Stomach (tissue), 4 donors: ENCODE measurements around the gene STAC3.

ENCODE experiments used
- CTCF ChIP-seq, 7 experiments: fragments of 450-650 bp in 4 of 7; fragments of 200-600 bp in 3 of 7; sonication (generic) in 3 of 7; IDR thresholded peaks; one replicate each; pipeline ENCODE4 v1.5.1; 2016 to 2019; ENCODE audit warnings: antibody characterized with exemption in 7 of 7, control low read depth in 2 of 7, mild to moderate bottlenecking in 1 of 7
- EP300 ChIP-seq: sonication (generic); formaldehyde crosslinking; IDR thresholded peaks from one replicate; pipeline ENCODE4 v1.6.1; 2017; ENCODE audit warnings: antibody characterized with exemption
- POLR2A ChIP-seq, 4 donors: fragments of 450-650 bp; IDR thresholded peaks; one replicate each; pipeline ENCODE4 v1.6.1; 2016; ENCODE audit warnings: antibody characterized with exemption in 4 of 4, control low read depth in 2 of 4, mild to moderate bottlenecking in 1 of 4, moderate library complexity in 1 of 4
- POLR2AphosphoS5 ChIP-seq, 3 donors: sonication (generic); formaldehyde crosslinking; IDR thresholded peaks; one replicate each; pipeline ENCODE4 v1.6.1; 2016; ENCODE audit warnings: antibody characterized with exemption in 3 of 3

- TF ChIP-seq POLR2A (IDR thresholded peaks at IDR 0.05) (no peak), CTCF (IDR thresholded peaks at IDR 0.05) (no peak), POLR2AphosphoS5 (IDR thresholded peaks at IDR 0.05) (no peak), EP300 (no peak)
Observed at GRCh38 chr12:57237932-57238853, 12.8 kb downstream of the STAC3 start.
